Activated B cell treated with CpG ODN at 0.5 μM for 24 hours (primary cell): Measurements from ENCODE around the gene SCAPER. TPM values are rescaled to one million over a fixed set of nuclear protein-coding genes. Genes with fewer than 3 reads are reported as not detected.

Source experiments
- ATAC-seq: fragments of 200-7000 bp; cut with Tn5 transposase; one replicate; pipeline ENCODE4 v1.10.0; 2021; ENCODE audit warnings: low read depth, mild to moderate bottlenecking, moderate library complexity
- CTCF ChIA-PET: fragments of 350-600 bp; sonication (Branson Sonifier 250); formaldehyde crosslinking; loops from one replicate; lab custom pipeline; 2021; ENCODE audit warnings: antibody characterized with exemption; lab: Charles Lee
- POLR2A ChIA-PET: fragments of 350-600 bp; sonication (Branson Sonifier 250); formaldehyde crosslinking; loops from one replicate; lab custom pipeline; 2021; ENCODE audit warnings: antibody characterized with exemption; lab: Charles Lee
- DNase-seq: peaks from one replicate; pipeline ENCODE4 v3.0.0; 2022
- H3K27ac Mint-ChIP-seq: one replicate; pipeline ENCODE4 v1.8.0; 2020; ENCODE audit warnings: mixed read lengths
- H3K27me3 Mint-ChIP-seq: one replicate; pipeline ENCODE4 v1.8.0; 2021; ENCODE audit warnings: mixed read lengths
- H3K36me3 Mint-ChIP-seq: one replicate; pipeline ENCODE4 v1.8.0; 2021; ENCODE audit warnings: low read depth, mixed read lengths
- H3K4me1 Mint-ChIP-seq: one replicate; pipeline ENCODE4 v1.8.0; 2021; ENCODE audit warnings: mixed read lengths
- H3K4me3 Mint-ChIP-seq: one replicate; pipeline ENCODE4 v1.8.0; 2020; ENCODE audit warnings: mild to moderate bottlenecking, mixed read lengths
- H3K9me3 Mint-ChIP-seq: one replicate; pipeline ENCODE4 v1.8.0; 2020; ENCODE audit warnings: mixed read lengths
- intact Hi-C: fragments of 100-400 bp; cut with micrococcal nuclease; formaldehyde crosslinking; loops from one replicate; pipeline ENCODE4 v1.15.1; 2024
- total RNA-seq: library from RNA; stranded (reverse); gene quantifications from 2 replicates; pipeline ENCODE4 v1.2.3, GENCODE V29; 2022
- TF ChIP-seq, protein P1 (sequence below): fragments of 200-600 bp; IDR thresholded peaks from one replicate; pipeline ENCODE4 v1.8.0; 2022; ENCODE audit warnings: antibody characterized with exemption, mild to moderate bottlenecking

The SCAPER gene
- total RNA-seq, 1 donor from 2014 or later: 38.8 TPM

GRCh38 chr15:76393614-76394013, 511.5 kb downstream of the SCAPER start:
- Mint-ChIP-seq H3K36me3 (peaks cover 13% of the 10 kb centered on the region), H3K9me3 (no peaks in the 10 kb centered on the region), H3K4me1 (no peaks in the 10 kb centered on the region), H3K4me3 (no peak overlapping the region), H3K27me3 (no peaks in the 10 kb centered on the region), H3K27ac (no peak overlapping the region)
- DNase-seq: no peak
- CTCF ChIA-PET: no interaction called here
- intact Hi-C loops: no loop called here
- TF ChIP-seq, protein P1, sequence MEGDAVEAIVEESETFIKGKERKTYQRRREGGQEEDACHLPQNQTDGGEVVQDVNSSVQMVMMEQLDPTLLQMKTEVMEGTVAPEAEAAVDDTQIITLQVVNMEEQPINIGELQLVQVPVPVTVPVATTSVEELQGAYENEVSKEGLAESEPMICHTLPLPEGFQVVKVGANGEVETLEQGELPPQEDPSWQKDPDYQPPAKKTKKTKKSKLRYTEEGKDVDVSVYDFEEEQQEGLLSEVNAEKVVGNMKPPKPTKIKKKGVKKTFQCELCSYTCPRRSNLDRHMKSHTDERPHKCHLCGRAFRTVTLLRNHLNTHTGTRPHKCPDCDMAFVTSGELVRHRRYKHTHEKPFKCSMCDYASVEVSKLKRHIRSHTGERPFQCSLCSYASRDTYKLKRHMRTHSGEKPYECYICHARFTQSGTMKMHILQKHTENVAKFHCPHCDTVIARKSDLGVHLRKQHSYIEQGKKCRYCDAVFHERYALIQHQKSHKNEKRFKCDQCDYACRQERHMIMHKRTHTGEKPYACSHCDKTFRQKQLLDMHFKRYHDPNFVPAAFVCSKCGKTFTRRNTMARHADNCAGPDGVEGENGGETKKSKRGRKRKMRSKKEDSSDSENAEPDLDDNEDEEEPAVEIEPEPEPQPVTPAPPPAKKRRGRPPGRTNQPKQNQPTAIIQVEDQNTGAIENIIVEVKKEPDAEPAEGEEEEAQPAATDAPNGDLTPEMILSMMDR: no peak
- POLR2A ChIA-PET: no interaction called here
- ATAC-seq: no peak

GRCh38 chr15:76391847-76392246, 513.3 kb downstream of the SCAPER start:
- CTCF ChIA-PET: no interaction called here
- H3K27me3 Mint-ChIP-seq: no peaks in the 10 kb centered on the region
- TF ChIP-seq, protein P1: no peak
- no peak overlapping the region for H3K27ac Mint-ChIP-seq
- no peak for ATAC-seq
- DNase-seq: no peak
- no peak overlapping the region for H3K4me3 Mint-ChIP-seq
- H3K36me3 Mint-ChIP-seq: peaks cover 15% of the 10 kb centered on the region
- POLR2A ChIA-PET: no interaction called here
- intact Hi-C loops: no loop called here
- no peaks in the 10 kb centered on the region for H3K4me1 Mint-ChIP-seq
- H3K9me3 Mint-ChIP-seq: no peaks in the 10 kb centered on the region

DNA sequence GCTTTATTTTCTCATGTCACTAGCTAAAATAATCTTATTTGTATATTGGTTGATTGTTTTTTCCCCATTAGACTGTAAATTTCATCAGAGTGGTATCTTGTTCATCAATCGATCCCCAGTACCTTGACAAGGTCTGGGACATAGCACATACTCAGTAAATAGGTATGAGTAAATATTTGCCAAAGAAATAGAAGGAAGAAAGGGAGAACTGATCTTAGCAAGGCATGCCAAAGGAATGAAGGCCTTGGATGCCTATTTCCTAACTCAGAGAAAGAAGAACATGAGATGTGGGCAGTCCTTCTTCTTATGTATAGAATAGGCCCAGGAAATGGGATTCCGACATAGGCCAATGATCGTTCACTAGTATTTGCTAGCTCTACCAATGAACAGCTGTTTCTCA, 513.8 kb downstream of the SCAPER start:
- TF ChIP-seq, protein P1: no peak
- H3K36me3 Mint-ChIP-seq: peaks cover 16% of the 10 kb centered on the region
- ATAC-seq (no peak), DNase-seq (no peak)
- no peaks in the 10 kb centered on the region for H3K9me3 Mint-ChIP-seq
- H3K27ac Mint-ChIP-seq: no peak overlapping the region
- H3K4me3 Mint-ChIP-seq: no peak overlapping the region
- CTCF ChIA-PET: no interaction called here
- no peaks in the 10 kb centered on the region for H3K27me3 Mint-ChIP-seq
- POLR2A ChIA-PET: no interaction called here
- intact Hi-C loops: no loop called here
- H3K4me1 Mint-ChIP-seq: no peaks in the 10 kb centered on the region

- ChIA-PET CTCF (no interaction called here), POLR2A (no interaction called here)
- H3K27me3 Mint-ChIP-seq: no peaks in the 10 kb centered on the region
- TF ChIP-seq, protein P1: no peak
- H3K27ac Mint-ChIP-seq: no peak overlapping the region
- DNase-seq (no peak), ATAC-seq (no peak)
- no peaks in the 10 kb centered on the region for H3K4me1 Mint-ChIP-seq
- H3K4me3 Mint-ChIP-seq: no peak overlapping the region
- intact Hi-C loops: no loop called here
- peaks cover 16% of the 10 kb centered on the region for H3K36me3 Mint-ChIP-seq
- H3K9me3 Mint-ChIP-seq: no peaks in the 10 kb centered on the region
Measured at GRCh38 chr15:76390571-76390970, 514.6 kb downstream of the SCAPER start.

GRCh38 chr15:76386926-76387325, 518.2 kb downstream of the SCAPER start:
- Mint-ChIP-seq H3K27ac (no peak overlapping the region), H3K4me1 (no peaks in the 10 kb centered on the region), H3K27me3 (no peaks in the 10 kb centered on the region), H3K36me3 (peaks cover 12% of the 10 kb centered on the region), H3K4me3 (no peak overlapping the region), H3K9me3 (no peaks in the 10 kb centered on the region)
- ChIA-PET POLR2A (interaction anchor here (0.6 kb wide), 1 partner anchor 181 kb away, joined by 5 read pairs; no protein-coding TSS in a partner anchor), CTCF (no interaction called here)
- DNase-seq (no peak), ATAC-seq (no peak)
- intact Hi-C loops: no loop called here
- TF ChIP-seq, protein P1: no peak
